Naive thymus-derived CD4-positive, alpha-beta T cell (primary cell): ENCODE results near the gene GNAO1. TPM values are rescaled to one million over a fixed set of nuclear protein-coding genes. Genes with fewer than 3 reads are reported as not detected.

Source experiments
- ATAC-seq: fragments of 150-1000 bp; cut with Tn5 transposase; 2 replicates; pipeline ENCODE4 v1.10.0; 2021; ENCODE audit warnings: mild to moderate bottlenecking, moderate library complexity
- CTCF ChIA-PET: fragments of 350-600 bp; sonication (Branson Sonifier 250); formaldehyde crosslinking; loops from one replicate; lab custom pipeline; 2021; ENCODE audit warnings: antibody characterized with exemption; lab: Charles Lee
- POLR2A ChIA-PET: fragments of 350-600 bp; sonication (Branson Sonifier 250); formaldehyde crosslinking; loops from one replicate; lab custom pipeline; 2021; ENCODE audit warnings: antibody characterized with exemption, inconsistent platforms; lab: Charles Lee
- DNase-seq, 9 donors: peaks; one replicate each; pipeline versions ENCODE4 v3.0.0 to v3.0.0-alpha.2; 2020 to 2022; ENCODE audit warnings: mixed read lengths in 1 of 9
- H3K27ac ChIP-seq: one replicate; pipeline ENCODE4 v1.7.0; 2013; ENCODE audit warnings: mild to moderate bottlenecking, low read depth, low read length, moderate library complexity
- H3K27me3 ChIP-seq, 2 donors: one replicate each; pipeline ENCODE4 v1.7.0; 2013; ENCODE audit warnings: low read length in 2 of 2, mild to moderate bottlenecking in 2 of 2, moderate library complexity in 2 of 2; ENCODE audit not compliant: control insufficient read depth in 2 of 2, insufficient read depth in 2 of 2
- H3K36me3 ChIP-seq, 3 experiments: 1 replicate in 2 of 3; 2 replicates in 1 of 3; pipeline ENCODE4 v1.7.0; 2013; ENCODE audit warnings: low read length in 3 of 3, mild to moderate bottlenecking in 3 of 3, moderate library complexity in 1 of 3; ENCODE audit not compliant: insufficient read depth in 3 of 3, control insufficient read depth in 2 of 3
- H3K4me1 ChIP-seq, 2 donors: one replicate each; pipeline ENCODE4 v1.7.0; 2013; ENCODE audit warnings: low read length in 2 of 2, mild to moderate bottlenecking in 2 of 2, moderate library complexity in 1 of 2; ENCODE audit not compliant: control insufficient read depth in 2 of 2, insufficient read depth in 2 of 2
- H3K4me3 ChIP-seq: 2 replicates; pipeline ENCODE4 v1.7.0; 2013; ENCODE audit warnings: mild to moderate bottlenecking, low read length
- H3K9me3 ChIP-seq, 3 experiments: 1 replicate in 2 of 3; 2 replicates in 1 of 3; pipeline ENCODE4 v1.7.0; 2013; ENCODE audit warnings: low read length in 3 of 3; ENCODE audit not compliant: control insufficient read depth in 2 of 3
- H3K27ac Mint-ChIP-seq, 9 donors: one replicate each; pipeline ENCODE4 v1.8.0; 2020 to 2022; ENCODE audit warnings: mixed read lengths in 9 of 9, mild to moderate bottlenecking in 8 of 9, moderate library complexity in 5 of 9, inconsistent platforms in 2 of 9
- H3K27me3 Mint-ChIP-seq, 5 donors: one replicate each; pipeline ENCODE4 v1.8.0; 2021 to 2022; ENCODE audit warnings: mixed read lengths in 5 of 5, mild to moderate bottlenecking in 1 of 5
- H3K36me3 Mint-ChIP-seq, 5 donors: one replicate each; pipeline ENCODE4 v1.8.0; 2020 to 2022; ENCODE audit warnings: mixed read lengths in 5 of 5, mild to moderate bottlenecking in 3 of 5, inconsistent platforms in 1 of 5
- H3K4me1 Mint-ChIP-seq, 7 donors: one replicate each; pipeline ENCODE4 v1.8.0; 2020 to 2022; ENCODE audit warnings: mixed read lengths in 7 of 7, mild to moderate bottlenecking in 3 of 7, inconsistent platforms in 1 of 7
- H3K4me3 Mint-ChIP-seq, 10 donors: one replicate each; pipeline ENCODE4 v1.8.0; 2020 to 2022; ENCODE audit warnings: mild to moderate bottlenecking in 10 of 10, mixed read lengths in 10 of 10, moderate library complexity in 6 of 10, inconsistent platforms in 2 of 10
- H3K9me3 Mint-ChIP-seq, 11 donors: one replicate each; pipeline ENCODE4 v1.8.0; 2020 to 2022; ENCODE audit warnings: mixed read lengths in 11 of 11, mild to moderate bottlenecking in 4 of 11, inconsistent platforms in 1 of 11, moderate library complexity in 1 of 11
- intact Hi-C, 2 donors: fragments of 100-400 bp; cut with micrococcal nuclease; formaldehyde crosslinking; loops; one replicate each; pipeline ENCODE4 v1.15.1; 2023
- polyA plus RNA-seq, 2 donors: library from polyadenylated mRNA; unstranded; fragments of 300-500 nt; fragmentation: Illumina TruSeq; gene quantifications; one replicate each; pipeline ENCODE4 v1.2.3, GENCODE V29; 2021
- total RNA-seq, 6 experiments: library from RNA in 5 of 6; stranded (reverse) in 5 of 6; gene quantifications; 1 replicate in 5 of 6; 2 replicates in 1 of 6; pipeline ENCODE4 v1.2.3 and lab custom pipeline; 2021 to 2026

Gene GNAO1
- total and polyA plus RNA-seq, 7 experiments from 2014 or later = 0.43 to 5.4 (median 0.80) TPM; not detected in 2

- ATAC-seq (no peak), DNase-seq (no peak)
- Histone ChIP-seq H3K4me1 (no peaks in the 10 kb centered on the region), H3K4me3 (no peak overlapping the region), H3K9me3 (no peaks in the 10 kb centered on the region), H3K27ac (no peak overlapping the region), H3K36me3 (peaks cover 8 to 38% (median 16%) of the 10 kb centered on the region in 3 experiments), H3K27me3 (no peaks in the 10 kb centered on the region)
- no peak overlapping the region for H3K4me3 Mint-ChIP-seq
- H3K4me1 Mint-ChIP-seq = peaks cover 1 to 12% (median 6%) of the 10 kb centered on the region in 7 donors
- H3K9me3 Mint-ChIP-seq = peaks cover 0 to 3% (median 0%) of the 10 kb centered on the region in 11 donors
- ChIA-PET POLR2A (interaction anchor here (0.6 kb wide), 1 partner anchor 18 kb away, joined by 3 read pairs; no protein-coding TSS in a partner anchor), CTCF (no interaction called here)
- no peak overlapping the region for H3K27ac Mint-ChIP-seq
- H3K36me3 Mint-ChIP-seq = peaks cover 9 to 55% (median 35%) of the 10 kb centered on the region in 5 donors
- intact Hi-C loops = no loop called here
- no peaks in the 10 kb centered on the region for H3K27me3 Mint-ChIP-seq
These were observed 207.8 kb downstream of the GNAO1 start for GRCh38 chr16:56399047-56399446.

- Histone ChIP-seq H3K9me3 (no peaks in the 10 kb centered on the region), H3K4me1 (no peaks in the 10 kb centered on the region), H3K4me3 (no peak overlapping the region), H3K36me3 (peaks cover 12 to 42% (median 19%) of the 10 kb centered on the region in 3 experiments), H3K27me3 (no peaks in the 10 kb centered on the region), H3K27ac (no peak overlapping the region)
- Mint-ChIP-seq H3K27ac (no peak overlapping the region), H3K27me3 (no peaks in the 10 kb centered on the region), H3K4me1 (peaks cover 0 to 9% (median 5%) of the 10 kb centered on the region in 7 donors), H3K36me3 (peaks cover 9 to 54% (median 34%) of the 10 kb centered on the region in 5 donors), H3K4me3 (no peak overlapping the region), H3K9me3 (peaks cover 0 to 3% (median 0%) of the 10 kb centered on the region in 11 donors)
- POLR2A ChIA-PET = interaction anchor here (0.6 to 1.2 kb wide), 2 partner anchors 9 to 17 kb away, joined by 3 to 6 read pairs; no protein-coding TSS in a partner anchor
- ATAC-seq (no peak), DNase-seq (no peak)
- CTCF ChIA-PET = no interaction called here
- intact Hi-C loops = no loop called here
These were observed 208.2 kb downstream of the GNAO1 start for GRCh38 chr16:56399486-56399885.

GRCh38 chr16:56400458-56400857 lies 209.2 kb downstream of the GNAO1 start:
- peak overlapping the region in 1 of 9 donors; percentile 48 for H3K27ac Mint-ChIP-seq
- no peak overlapping the region for H3K4me3 ChIP-seq
- peak overlapping the region in 1 of 10 donors; percentile 29 for H3K4me3 Mint-ChIP-seq
- no peak overlapping the region for H3K27ac ChIP-seq
- ChIA-PET CTCF (no interaction called here), POLR2A (interaction anchor here (0.6 to 1.6 kb wide), 4 partner anchors 8 to 22 kb away, joined by 3 to 6 read pairs (median 4); no protein-coding TSS in a partner anchor)
- H3K27me3 ChIP-seq = no peaks in the 10 kb centered on the region
- intact Hi-C loops = no loop called here
- no peaks in the 10 kb centered on the region for H3K4me1 ChIP-seq
- peaks cover 0 to 3% (median 0%) of the 10 kb centered on the region in 11 donors for H3K9me3 Mint-ChIP-seq
- no peaks in the 10 kb centered on the region for H3K27me3 Mint-ChIP-seq
- DNase-seq = no peak
- peaks cover 0 to 6% (median 4%) of the 10 kb centered on the region in 7 donors for H3K4me1 Mint-ChIP-seq
- H3K9me3 ChIP-seq = no peaks in the 10 kb centered on the region
- peaks cover 12 to 58% (median 35%) of the 10 kb centered on the region in 5 donors for H3K36me3 Mint-ChIP-seq
- ATAC-seq = no peak
- peaks cover 14 to 50% (median 24%) of the 10 kb centered on the region in 3 experiments for H3K36me3 ChIP-seq

GRCh38 chr16:56401482-56401881 lies 210.2 kb downstream of the GNAO1 start:
- H3K36me3 ChIP-seq = peaks cover 14 to 53% (median 24%) of the 10 kb centered on the region in 3 experiments
- ATAC-seq (peak; percentile 51), DNase-seq (no peak)
- H3K27ac Mint-ChIP-seq = no peak overlapping the region
- intact Hi-C loops = no loop called here
- no peaks in the 10 kb centered on the region for H3K27me3 ChIP-seq
- peaks cover 0 to 4% (median 0%) of the 10 kb centered on the region in 11 donors for H3K9me3 Mint-ChIP-seq
- ChIA-PET CTCF (interaction anchor here (0.7 kb wide), 1 partner anchor 1203 kb away, joined by 3 read pairs; no protein-coding TSS in a partner anchor), POLR2A (interaction anchor here (1.6 kb wide), 1 partner anchor 12 kb away, joined by 4 read pairs; no protein-coding TSS in a partner anchor)
- no peaks in the 10 kb centered on the region for H3K9me3 ChIP-seq
- peaks cover 14 to 52% (median 33%) of the 10 kb centered on the region in 5 donors for H3K36me3 Mint-ChIP-seq
- no peak overlapping the region for H3K4me3 Mint-ChIP-seq
- H3K4me3 ChIP-seq = no peak overlapping the region
- H3K4me1 Mint-ChIP-seq = peaks cover 0 to 4% (median 0%) of the 10 kb centered on the region in 7 donors
- H3K4me1 ChIP-seq = no peaks in the 10 kb centered on the region
- no peaks in the 10 kb centered on the region for H3K27me3 Mint-ChIP-seq
- H3K27ac ChIP-seq = no peak overlapping the region

GRCh38 chr16:56405977-56406672 lies 214.8 kb downstream of the GNAO1 start:
- Mint-ChIP-seq H3K4me3 (no peak overlapping the region), H3K27me3 (no peaks in the 10 kb centered on the region), H3K9me3 (peaks cover 0 to 1% (median 0%) of the 10 kb centered on the region in 11 donors), H3K27ac (no peak overlapping the region), H3K36me3 (peaks cover 18 to 53% (median 25%) of the 10 kb centered on the region in 5 donors), H3K4me1 (peaks cover 0 to 4% (median 0%) of the 10 kb centered on the region in 7 donors)
- H3K9me3 ChIP-seq = no peaks in the 10 kb centered on the region
- ChIA-PET POLR2A (no interaction called here), CTCF (interaction anchor here (0.7 kb wide), 1 partner anchor 99 kb away, joined by 3 read pairs; no protein-coding TSS in a partner anchor)
- no peak overlapping the region for H3K27ac ChIP-seq
- no peak overlapping the region for H3K4me3 ChIP-seq
- H3K36me3 ChIP-seq = peaks cover 20 to 58% (median 27%) of the 10 kb centered on the region in 3 experiments
- H3K4me1 ChIP-seq = no peaks in the 10 kb centered on the region
- no peaks in the 10 kb centered on the region for H3K27me3 ChIP-seq
- ATAC-seq (no peak), DNase-seq (no peak)
- intact Hi-C loops = no loop called here
